ENCODE measurements around the gene UFD1.

UFD1 gene

DNA sequence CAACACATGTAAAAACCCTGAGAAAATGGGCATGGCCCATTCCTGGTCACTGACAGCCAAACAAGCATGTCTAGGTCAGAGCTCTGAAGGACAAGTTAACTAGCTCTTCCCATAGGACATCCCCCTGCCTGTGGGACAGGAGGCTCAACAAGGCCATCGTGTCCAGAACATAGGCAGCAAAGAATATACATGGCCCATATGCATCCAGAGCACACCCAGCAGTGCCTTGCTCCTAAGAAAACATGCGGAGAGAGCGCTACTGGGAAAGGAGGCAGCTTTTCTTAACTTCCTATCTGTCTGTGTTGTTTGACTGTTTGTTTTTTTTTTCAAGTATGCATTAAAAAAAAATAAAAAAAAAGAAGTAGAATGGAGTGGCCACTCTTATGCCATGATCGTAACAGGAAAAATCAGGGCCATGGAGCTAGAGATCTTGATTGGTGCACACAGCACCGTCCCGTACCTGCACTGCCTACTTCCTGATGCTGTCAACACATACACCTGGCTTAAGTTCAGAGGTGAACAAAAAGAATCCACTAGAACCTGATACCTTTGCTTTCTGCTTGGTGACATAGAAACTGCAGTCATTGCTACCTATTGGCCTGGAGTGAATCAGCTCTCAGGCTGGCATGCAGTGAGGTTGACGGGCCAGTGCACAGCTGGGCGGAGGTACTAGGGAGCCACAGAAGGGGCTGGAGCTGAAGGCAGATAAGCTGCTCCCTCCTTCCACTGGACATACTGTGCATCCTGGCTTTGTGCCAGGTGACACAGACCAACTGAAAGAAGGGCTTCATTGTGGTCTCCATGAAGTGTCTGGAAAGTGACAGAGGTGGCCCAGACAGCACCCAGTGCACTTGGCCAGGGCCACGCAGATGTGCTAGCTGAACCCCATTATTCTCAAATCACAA, 11.9 kb downstream of the UFD1 start:
- DNase-seq = no peak

DNA sequence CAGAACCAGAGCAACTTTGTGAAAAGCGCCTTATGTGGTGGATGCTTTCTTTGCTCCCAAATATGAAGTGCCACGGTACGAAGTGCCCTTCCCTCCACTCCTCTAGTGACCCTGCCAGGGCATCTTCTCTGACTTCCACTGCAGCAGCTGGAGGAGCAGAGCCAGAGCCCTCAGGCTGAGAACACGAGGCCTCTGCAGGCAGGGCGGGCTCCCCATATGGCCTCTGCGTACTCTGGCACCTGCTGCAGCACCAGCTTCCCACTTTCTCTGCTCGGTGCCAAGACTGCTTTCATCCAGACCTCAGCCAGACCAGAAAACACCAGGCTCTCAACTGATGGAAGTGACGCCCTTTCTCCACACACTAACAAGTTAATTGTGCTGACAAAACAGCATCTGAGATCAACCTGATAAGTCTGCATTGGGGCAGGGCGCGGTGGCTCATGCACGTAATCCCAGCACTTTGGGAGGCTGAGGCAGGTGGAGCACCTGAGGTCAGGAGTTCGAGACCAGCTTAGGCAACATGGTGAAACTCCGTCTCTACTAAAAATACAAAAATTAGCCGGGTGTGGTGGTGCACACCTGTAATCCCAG, 12.8 kb downstream of the UFD1 start:
- DNase-seq = no peak

DNA sequence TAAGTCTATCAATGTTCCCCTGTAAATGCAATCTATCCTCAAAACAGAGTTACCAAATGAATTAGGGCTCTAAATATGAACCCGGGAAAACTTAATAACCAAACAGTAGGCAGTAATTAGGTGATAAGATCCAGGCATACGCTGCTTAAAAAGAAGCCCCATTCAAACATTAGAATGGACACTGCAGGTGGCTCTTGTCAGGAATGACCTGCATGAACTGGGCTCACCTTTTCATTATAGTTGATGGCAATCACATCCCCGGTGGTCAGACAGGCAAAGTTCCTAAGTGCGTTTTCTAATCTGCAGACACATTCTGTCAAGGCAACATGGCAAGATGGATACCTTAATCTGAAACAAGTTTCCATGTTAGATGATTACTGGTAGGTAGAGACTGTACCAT, 14.0 kb downstream of the UFD1 start:
- no peak for DNase-seq

DNA sequence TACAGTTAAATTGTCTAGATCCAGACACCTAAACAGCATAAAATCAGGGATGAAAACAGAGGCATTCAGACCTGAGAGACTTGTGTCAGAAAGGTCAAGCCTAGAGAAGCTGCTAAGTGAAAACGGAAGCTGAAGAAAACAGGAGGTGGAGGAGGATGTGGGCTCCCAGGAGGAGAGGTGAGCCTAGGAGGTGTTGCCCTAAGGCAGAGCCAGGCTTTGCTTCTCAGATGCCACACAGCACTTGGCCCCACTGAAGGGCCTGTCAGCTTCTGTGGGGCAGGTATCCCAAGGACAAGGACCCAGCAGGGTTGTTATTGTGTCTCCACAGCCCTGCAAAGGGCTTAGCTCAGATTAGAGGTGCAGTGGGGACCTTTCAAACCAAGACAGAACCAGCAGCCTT, 14.4 kb downstream of the UFD1 start:
- no peak for DNase-seq

DNA sequence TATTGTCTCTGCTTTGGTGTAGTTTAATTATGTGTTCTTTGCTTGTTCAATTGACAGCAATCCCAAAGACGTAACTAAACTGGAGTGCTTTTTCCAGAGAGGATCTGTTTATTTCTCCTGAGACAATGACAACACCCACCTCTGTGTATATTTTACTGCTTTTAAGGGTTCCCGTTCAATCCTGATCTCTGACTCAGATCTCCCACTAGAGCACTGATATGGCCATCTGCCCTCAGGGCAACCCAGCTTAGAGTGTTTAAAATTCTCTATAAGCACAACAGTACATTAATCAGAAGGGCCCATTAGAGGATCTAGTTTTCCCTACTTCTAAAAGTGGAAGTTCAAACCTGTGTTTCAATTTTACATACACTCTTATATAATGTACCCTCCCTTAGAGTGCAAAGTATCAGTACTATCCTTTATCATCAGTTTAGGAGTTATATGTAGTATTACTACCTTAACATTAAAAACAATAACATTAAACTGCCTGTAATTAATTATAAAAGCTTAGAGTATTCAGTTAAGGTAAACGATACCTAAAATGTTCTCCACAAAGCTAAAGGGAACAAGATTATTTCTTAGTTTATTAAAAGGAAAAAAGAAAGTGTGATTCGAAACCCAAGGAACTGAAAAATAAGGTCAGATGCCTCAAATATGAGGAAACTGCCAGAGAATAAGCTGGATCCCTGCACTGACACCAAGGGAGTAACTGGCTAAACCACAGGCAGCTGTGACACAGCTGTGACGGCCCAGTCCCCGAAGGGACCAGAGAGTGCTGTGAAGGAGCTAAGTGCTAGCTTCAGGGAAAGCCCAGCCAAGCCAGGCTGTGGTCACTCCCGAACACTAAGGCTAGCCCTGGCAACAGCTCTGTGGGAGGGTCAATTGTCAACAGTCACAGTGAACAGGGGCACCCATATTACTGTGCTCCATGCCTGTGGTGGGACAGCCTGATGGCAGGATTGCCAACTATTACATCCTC, 15.2 kb downstream of the UFD1 start:
- DNase-seq = peak; percentile 80

DNA sequence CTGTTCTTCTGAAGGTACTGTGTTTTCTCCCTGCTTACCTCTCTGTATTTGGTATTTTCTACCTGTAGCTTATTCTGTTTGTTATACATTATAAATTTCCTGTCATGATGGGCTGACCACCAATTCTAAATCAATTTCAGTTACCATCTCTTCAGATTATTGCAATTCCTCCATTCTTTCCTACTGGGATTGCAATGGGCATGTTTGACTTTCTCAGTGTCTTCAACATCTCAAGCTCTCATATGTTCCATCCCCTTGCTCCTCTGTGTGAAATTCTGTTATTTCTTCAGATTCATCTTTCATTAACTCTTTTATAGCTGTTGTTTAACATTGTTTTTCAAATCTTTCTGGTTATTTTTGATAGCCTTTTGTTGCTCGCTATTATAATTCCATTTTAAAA, 16.0 kb downstream of the UFD1 start:
- DNase-seq = no peak

DNA sequence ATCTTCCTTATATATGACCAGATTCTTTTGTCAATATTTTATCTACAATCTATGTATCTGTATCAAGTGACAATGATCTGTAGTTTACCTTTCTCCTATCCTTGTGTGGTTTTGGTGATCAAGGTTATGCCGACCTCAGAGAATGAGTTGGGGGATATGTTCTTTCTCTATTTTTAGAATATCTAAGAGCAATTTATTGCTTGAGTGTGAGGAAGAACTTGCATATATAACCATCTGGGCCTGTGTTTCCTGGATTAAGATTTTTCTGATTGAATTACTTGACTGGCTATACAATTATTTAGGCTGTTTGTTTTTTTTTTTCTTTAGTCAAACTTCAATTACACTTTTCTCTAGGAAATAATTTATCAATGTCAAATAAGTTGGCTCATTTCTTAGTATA, 17.5 kb downstream of the UFD1 start:
- DNase-seq = no peak

DNA sequence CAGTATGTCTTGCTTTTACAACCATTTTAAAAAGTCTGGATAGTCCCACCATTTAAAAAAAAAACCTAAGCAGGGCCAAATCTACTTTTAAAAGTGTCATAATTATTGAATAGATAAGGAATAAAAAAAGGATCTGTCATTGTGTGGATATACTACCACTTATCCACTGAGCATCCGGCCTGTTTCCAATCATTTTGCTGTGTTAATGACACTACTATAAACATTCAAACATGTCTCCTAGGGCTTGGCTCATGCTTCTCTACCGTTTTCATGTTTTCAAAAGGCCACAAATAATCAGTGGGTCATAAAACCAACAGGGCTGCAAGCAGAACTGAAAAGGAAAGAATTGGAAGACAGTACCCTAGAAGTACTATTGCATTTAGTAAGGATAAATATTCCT, 19.0 kb downstream of the UFD1 start:
- DNase-seq = no peak

DNA sequence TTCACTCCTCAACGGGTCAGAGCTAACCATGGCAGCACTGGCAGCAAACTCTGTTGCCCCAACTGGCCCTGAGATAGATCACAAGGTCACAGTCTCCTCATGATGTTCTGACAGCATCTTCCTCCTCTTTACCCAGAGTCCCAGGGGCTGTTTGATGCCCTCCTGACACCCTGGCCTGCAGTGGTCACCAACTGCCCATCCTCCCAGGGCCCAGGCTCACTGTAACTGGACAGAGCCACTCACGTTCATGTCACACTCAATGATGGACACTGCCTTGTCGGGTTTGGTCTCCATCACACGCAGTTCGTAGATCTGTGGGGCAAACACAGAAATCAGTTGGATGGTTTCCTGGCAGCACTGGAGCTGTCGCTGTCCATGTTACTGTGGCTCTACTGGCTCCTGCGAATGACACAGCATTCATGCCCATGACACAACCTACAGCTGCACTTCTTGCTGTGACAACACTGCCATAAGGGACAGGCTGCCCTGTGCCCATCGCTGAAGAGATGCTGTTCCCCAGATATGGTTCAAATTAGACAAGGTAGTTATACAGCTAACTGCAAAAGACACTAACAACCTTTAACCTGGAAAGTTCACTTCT, 21.1 kb downstream of the UFD1 start:
- DNase-seq = no peak

DNA sequence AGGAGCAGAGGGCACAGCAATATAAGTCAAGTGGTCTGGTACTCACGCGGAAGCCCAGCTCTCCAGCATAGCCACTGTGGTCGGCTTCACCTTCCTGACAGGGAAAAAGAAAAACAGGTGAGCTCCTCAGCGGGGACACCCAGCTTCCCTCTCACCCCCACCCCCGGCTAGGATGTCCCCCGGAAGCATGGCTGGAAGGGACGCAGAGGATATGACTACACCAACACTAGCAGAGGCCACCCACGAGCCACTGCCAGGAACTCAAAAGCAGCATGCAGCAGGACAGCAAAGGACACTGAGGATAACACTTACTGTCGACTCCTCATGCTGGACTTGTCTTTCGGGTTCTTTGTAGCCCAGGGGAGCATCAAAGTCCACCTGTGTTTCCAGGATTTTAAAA, 22.5 kb downstream of the UFD1 start:
- no peak for DNase-seq

DNA sequence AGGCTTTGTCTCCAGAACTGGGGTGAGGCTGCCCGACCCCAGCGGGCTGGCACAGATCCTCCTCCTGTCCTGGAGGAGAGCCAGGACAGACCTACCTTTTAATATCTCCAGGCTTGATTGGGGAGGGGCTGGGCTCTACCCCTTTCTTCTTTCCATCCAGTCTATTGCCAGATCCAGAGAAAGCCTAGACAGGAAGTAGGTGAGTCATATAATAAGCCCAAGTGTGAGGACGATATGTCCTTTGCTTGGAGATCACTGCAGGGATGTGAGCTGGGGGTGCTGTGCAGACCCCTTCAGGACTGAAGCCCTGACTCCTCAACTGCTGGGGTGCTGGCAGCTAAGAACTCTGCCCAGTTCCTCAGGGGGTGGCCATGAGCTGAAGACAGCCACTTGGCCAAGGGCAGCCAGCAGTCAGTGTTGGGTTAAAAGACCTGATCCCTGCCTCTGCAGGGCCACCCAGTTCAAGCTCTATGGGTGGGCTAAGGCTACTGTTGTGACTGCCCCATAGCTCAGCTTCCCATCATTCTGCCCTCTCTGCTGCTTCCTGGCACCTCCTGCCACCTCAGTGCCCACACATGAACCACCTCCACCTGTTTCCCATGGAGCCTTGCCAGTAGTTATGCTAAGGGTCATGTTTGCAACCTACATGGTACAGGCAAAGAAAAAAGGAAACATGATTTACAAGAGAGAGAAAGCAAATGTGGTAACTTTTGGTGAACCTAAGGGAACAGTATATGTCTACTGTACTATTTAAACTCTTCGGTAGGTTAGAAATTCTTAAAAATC, 23.2 kb downstream of the UFD1 start:
- DNase-seq = no peak

DNA sequence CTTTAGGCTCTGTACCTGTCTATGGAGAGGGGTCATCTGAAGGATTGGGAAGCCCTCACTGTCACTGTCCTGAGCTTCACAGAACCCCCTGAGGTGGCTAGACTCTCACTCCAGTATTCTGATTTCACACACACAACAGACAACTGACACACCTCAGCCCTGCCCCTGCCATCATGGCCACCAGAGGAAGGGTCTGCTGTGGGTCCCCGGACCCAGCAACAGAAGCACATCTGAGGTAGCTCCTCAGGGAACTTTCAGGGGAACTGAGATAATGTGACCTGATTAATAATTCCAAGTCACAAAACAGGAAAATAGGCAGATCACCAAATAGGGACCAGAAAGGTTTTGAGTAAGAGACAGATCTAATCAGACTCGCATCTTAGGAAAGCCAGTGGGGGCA, 24.0 kb downstream of the UFD1 start:
- no peak for DNase-seq

DNA sequence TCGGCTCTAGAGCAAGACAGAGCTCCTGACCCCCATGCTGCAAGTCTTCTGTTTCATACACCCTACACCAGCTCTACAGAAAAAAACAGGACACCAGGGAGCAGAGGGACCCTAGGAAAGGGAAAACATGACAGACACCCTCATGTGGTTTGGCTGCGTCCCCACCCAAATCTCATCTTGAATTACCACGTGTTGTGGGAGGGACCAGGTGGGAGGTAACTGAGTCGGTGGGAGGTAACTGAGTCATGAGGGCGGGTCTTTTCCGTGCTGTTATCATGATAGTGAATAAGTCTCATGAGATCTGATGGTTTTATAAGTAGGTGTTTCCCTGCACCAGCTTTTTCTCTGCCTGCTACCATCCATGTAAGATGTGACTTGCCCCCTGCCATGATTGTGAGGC, 24.8 kb downstream of the UFD1 start:
- no peak for DNase-seq

DNA sequence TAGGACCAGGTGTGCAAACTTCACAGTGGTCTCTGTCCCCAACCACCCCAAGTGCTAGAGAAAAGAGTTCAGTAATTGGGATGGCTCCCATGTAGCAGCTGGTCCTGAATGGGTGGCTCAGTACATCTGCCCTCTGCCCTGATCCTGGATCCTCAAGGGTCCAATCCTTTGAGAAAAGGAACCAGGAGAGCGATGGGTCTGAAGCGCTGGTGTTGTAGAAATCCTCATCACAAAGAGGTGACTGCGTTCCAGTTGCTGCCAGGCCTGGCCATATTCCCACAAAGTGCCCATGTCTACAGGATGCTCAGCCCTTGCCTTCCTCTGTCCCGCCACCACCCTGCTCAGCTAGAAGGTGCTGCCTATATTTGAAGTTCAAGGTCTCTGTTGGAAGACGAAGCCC, 25.3 kb downstream of the UFD1 start:
- DNase-seq = no peak

DNA sequence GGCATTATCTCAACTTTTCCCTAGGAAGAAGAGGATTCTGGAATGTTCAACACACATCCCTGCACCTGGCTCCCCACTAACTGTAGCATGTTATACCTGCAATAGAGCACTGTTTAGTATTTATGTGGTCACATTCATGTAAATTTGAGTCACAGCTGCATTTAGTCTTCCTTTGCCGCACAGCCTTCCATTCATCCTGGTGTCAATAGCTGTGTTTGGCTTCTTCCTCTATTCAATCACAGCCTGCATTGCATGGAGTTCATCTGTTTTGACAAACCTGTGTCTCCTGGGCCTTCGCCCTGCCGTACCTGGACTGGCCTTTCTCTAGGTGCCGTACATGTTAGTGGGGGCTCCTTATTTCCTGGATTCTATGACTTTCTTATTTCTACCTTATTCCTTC, 27.4 kb downstream of the UFD1 start:
- DNase-seq = no peak

DNA sequence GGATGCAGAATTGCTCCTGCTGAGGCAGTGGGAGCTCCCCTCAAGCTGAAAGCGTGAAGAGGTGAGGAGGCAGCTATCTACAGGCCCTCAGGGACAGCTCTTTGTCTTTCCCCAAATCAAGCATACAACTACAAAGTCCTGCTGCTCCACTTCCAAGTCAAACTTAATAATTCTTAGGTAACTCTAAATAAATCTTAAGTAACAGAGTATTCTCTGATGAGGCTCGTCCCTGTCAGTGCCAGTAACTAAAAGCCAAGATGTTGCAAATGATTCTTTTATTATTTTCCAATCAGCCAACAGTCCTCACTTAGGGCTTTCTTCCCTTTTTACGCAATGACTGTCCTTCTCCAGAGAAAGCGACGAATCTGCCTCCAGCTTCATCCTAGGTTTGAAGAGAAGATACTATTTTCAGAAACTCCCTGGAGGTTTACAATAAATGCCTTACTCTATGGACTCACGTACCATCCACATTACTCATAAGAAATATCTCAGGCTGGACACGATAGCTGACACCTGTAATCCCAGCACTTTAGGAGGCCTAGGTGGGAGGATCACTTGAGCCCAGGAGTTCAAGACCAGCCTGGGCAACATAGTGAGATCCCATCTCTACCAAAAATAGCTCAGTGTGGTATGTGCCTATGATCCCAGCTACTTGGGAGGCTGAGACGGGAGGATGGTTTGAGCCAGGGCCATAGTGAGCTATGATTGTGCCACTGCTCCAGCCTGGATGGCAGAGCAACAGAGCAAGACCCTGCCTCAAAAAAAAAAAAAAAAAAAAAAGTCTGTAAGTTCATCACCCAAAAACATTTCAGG, 28.4 kb downstream of the UFD1 start:
- DNase-seq = no peak

DNA sequence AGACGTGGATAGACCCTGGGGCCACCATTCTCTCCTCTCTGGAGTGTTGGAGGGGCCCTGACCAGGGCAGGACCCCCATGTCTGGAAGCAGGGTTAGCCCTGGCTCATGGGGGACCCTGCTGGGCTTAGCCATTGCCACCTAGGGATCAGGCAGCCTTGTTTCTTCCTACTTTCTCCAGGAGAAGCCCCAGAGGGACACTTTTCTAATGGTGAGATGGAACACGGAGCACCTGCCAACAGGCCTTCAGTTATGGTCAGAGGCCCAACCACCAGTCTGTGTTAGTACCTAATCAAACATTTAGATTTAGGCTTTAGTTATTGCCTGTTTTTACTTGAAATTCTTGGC, 29.6 kb downstream of the UFD1 start:
- DNase-seq = no peak

DNA sequence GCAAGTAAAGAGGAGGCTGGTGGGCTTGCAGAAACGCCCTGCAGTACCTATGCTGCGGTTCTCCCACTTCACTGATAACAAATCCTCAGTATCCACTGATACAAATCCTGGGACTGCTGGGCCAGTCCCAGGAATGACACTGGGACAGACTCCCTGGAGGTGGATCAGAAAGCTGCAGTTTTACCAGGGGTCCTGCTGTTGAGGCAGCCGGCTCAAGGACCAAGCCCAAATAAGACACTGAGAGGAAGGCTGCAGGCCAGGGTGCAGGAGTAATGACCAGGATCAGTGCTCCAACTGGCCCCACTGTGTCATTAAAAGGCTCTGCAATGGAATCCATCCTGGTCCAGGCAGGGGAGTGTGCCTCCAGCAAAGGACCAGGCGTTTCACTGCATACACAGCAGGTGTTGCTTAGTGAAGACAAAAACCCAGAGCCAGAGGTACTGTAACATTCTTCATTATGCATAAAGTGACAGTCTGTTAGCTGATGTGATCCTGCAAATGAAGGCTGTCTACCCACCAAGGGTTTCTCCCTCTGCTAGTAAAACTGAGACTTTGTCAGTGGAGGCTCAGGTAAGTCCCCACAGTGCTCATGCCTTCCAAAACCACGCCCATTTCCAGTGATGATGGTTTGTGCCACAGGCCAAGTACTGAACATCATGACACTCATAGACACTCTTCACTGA, 30.1 kb downstream of the UFD1 start:
- no peak for DNase-seq

DNA sequence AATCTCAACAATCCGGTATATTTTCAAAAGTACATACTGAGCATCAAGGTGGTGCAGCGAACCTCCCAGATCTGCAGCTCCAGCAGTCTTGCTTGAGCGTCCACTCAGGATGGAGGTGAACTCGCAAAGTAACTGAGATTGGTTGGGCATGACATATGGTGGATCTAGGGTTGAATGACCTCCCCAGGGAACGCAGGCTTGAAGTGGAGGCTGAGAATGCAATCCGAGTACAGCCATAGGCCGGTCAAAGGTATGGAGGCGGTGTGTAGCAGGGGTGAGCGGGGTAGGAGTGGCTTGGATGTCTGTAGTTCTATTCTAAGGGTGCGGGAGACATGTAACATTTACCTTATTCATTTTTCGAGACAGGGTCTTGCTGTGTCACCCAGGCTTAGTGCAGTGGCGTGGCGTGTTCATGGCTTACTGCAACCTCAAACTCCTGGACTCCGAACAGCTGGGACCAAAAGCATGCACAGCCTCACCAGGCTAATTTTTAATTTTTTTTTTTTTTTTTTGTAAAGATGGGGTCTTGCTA, 30.9 kb downstream of the UFD1 start:
- no peak for DNase-seq

DNA sequence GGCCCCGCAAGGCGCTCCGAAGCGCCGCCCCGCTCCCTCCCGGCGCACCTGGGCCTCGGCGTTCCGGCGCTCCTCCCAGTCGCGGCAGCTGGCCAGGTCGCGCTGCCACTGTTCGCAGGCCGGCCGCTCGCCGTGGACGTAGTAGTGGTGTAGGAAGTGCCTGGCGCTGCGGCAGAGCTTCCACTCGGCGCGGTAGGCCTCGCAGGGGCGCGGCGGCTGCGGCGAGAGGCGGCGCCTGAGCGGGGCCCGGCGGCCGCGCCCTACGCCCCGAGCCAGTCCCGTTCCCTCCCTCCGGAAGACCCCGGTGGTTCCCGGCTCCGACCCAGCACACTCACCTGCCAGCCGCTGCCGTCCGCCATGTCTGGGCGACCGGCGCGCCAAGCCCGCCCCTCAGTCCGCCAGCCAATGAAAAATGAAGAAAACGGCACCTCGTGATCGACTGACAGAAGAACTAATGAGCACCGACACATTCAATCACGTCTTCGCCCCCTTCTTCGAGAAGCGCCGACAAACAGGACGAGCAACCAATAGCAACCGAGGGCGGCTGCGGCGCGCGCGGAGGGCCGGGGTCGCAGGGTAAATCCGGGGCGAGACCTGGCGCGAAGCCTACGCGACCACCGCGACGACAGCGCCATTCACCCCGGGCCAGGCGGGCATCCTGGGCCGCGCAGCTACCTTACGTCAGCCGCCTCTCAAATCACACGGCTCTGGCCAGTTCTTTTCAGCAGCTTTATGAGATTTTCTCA, 31.5 kb downstream of the UFD1 start, which contains the start of gene C22orf39:
Gene C22orf39, minus strand, starts transcription at position 382 of the 746 bp plus-strand sequence. Its CDS starts 23 bp downstream, at position 359.
- DNase-seq = peak; percentile 87

Data from MV-4-11 (cell line).